ENCODE measurements around the gene RXYLT1. TPM values are rescaled to one million over a fixed set of nuclear protein-coding genes. Genes with fewer than 3 reads are reported as not detected.
A peak's percentile ranks its signal among the peaks of the same experiment; 100 is the strongest.

RXYLT1 gene
- total RNA-seq, 3 donors from 2014 or later (not counting 1 experiment from before 2014, with no cell fraction given), result 5.8 to 10.6 (median 7.0) TPM

DNA sequence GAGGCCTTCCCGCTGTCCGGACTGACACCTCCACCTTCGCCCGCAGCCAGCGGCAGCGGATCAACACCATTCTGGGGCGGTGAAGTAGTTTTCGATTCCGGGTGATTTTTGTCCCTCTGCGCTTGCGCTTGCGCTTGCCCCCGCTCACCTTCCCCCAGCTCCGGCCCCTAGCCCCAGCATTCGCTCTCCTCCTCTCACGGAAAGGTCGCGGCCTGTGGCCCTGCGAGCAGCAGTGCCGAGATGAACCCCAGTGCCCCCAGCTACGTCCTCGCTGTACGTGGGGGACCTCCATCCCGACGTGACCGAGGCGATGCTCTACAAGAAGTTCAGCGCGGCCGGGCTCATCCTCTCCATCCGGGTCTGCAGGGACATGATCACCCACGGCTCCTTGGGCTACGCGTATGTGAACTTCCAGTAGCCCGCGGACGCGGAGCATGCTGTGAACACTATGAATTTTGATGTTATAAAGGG lies 42.1 kb downstream of the RXYLT1 start:
- Histone ChIP-seq H3K4me1 (ENCODE audit: control insufficient read depth, insufficient read depth, low read length) (no peaks in the 10 kb centered on the region), H3K27ac (ENCODE audit: low read length) (no peak overlapping the region), H3K27me3 (ENCODE audit: control insufficient read depth, insufficient read depth, low read length) (no peaks in the 10 kb centered on the region), H3K9me3 (ENCODE audit: control insufficient read depth, insufficient read depth, low read length) (no peaks in the 10 kb centered on the region), H3K36me3 (ENCODE audit: control insufficient read depth, insufficient read depth, low read length) (no peaks in the 10 kb centered on the region), H3K4me3 (ENCODE audit: low read length) (peak overlapping the region; percentile 26)
- TF ChIP-seq, protein P1, sequence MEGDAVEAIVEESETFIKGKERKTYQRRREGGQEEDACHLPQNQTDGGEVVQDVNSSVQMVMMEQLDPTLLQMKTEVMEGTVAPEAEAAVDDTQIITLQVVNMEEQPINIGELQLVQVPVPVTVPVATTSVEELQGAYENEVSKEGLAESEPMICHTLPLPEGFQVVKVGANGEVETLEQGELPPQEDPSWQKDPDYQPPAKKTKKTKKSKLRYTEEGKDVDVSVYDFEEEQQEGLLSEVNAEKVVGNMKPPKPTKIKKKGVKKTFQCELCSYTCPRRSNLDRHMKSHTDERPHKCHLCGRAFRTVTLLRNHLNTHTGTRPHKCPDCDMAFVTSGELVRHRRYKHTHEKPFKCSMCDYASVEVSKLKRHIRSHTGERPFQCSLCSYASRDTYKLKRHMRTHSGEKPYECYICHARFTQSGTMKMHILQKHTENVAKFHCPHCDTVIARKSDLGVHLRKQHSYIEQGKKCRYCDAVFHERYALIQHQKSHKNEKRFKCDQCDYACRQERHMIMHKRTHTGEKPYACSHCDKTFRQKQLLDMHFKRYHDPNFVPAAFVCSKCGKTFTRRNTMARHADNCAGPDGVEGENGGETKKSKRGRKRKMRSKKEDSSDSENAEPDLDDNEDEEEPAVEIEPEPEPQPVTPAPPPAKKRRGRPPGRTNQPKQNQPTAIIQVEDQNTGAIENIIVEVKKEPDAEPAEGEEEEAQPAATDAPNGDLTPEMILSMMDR (IDR thresholded peaks at IDR 0.05), result no peak
- intact Hi-C loops (cut with micrococcal nuclease), result no loop called here
- Mint-ChIP-seq H3K4me1 (peaks cover 9% of the 10 kb centered on the region in 2 donors), H3K4me3 (peak overlapping the region; percentile 88), H3K36me3 (no peaks in the 10 kb centered on the region), H3K27me3 (ENCODE audit: low read depth in 2 of 2) (peaks cover 14 to 22% of the 10 kb centered on the region in 2 donors), H3K9me3 (peaks cover 0 to 2% of the 10 kb centered on the region in 2 donors), H3K27ac (peak overlapping the region in 1 of 2 donors; percentile 79)
- ATAC-seq (peak in 2 of 3 donors; percentile 17 to 55), DNase-seq (peak in 1 of 2 donors; percentile 6)
- 33% methylated on average over 38 of the region's 38 CpGs for WGBS (ENCODE audit: insufficient coverage)

DNA sequence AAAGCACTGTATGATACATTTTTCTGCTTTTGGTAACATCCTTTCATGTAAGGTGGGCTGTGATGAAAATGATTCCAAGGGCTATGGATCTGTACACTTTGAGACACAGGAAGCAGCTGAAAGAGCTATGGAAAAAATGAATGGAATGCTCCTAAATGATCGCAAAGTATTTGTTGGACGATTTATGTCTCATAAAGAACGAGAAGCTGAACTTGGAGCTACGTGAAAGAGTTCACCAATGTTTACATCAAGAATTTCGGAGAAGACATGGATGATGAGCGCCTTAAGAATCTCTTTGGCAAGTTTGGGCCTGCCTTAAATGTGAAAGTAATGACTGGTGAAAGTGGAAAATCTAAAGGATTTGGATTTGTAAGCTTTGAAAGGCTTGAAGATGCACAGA lies 42.6 kb downstream of the RXYLT1 start:
- 96% methylated on average over 6 of the region's 6 CpGs for WGBS (ENCODE audit: insufficient coverage)
- intact Hi-C loops (cut with micrococcal nuclease), result no loop called here
- H3K4me3 Mint-ChIP-seq, result peak overlapping the region; percentile 88
- no peak for DNase-seq
- no peaks in the 10 kb centered on the region for H3K9me3 ChIP-seq (ENCODE audit: control insufficient read depth, insufficient read depth, low read length)
- no peaks in the 10 kb centered on the region for H3K36me3 Mint-ChIP-seq
- TF ChIP-seq, protein P1 (IDR thresholded peaks at IDR 0.05), result no peak
- H3K36me3 ChIP-seq (ENCODE audit: control insufficient read depth, insufficient read depth, low read length), result no peaks in the 10 kb centered on the region
- no peaks in the 10 kb centered on the region for H3K27me3 ChIP-seq (ENCODE audit: control insufficient read depth, insufficient read depth, low read length)
- peak overlapping the region in 1 of 2 donors; percentile 79 for H3K27ac Mint-ChIP-seq
- peaks cover 9% of the 10 kb centered on the region in 2 donors for H3K4me1 Mint-ChIP-seq
- H3K27me3 Mint-ChIP-seq (ENCODE audit: low read depth in 2 of 2), result peaks cover 14 to 22% of the 10 kb centered on the region in 2 donors
- H3K4me1 ChIP-seq (ENCODE audit: control insufficient read depth, insufficient read depth, low read length), result no peaks in the 10 kb centered on the region
- peaks cover 0 to 2% of the 10 kb centered on the region in 2 donors for H3K9me3 Mint-ChIP-seq
- no peak overlapping the region for H3K27ac ChIP-seq (ENCODE audit: low read length)
- ATAC-seq, result no peak
- no peak overlapping the region for H3K4me3 ChIP-seq (ENCODE audit: low read length)

DNA sequence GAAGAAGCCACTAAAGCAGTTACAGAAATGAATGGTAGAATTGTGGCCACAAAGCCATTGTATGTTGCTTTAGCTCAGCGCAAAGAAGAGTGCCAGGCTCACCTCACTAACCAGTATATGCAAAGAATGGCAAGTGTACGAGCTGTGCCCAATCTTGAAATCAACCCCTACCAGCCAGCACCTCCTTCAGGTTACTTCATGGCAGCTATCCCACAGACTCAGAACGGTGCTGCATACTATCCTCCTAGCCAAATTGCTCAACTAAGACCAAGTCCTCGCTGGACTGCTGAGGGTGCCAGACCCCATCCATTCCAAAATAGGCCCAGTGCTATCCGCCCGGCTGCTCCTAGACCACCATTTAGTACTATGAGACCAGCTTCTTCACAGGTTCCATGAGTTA lies 43.3 kb downstream of the RXYLT1 start:
- WGBS (ENCODE audit: insufficient coverage), result 93% methylated on average over 6 of the region's 6 CpGs
- H3K4me1 ChIP-seq (ENCODE audit: control insufficient read depth, insufficient read depth, low read length), result no peaks in the 10 kb centered on the region
- Mint-ChIP-seq H3K36me3 (no peaks in the 10 kb centered on the region), H3K4me1 (peaks cover 9% of the 10 kb centered on the region in 2 donors), H3K4me3 (no peak overlapping the region), H3K27ac (no peak overlapping the region), H3K9me3 (peaks cover 0 to 2% of the 10 kb centered on the region in 2 donors), H3K27me3 (ENCODE audit: low read depth in 2 of 2) (peaks cover 14 to 22% of the 10 kb centered on the region in 2 donors)
- H3K4me3 ChIP-seq (ENCODE audit: low read length), result no peak overlapping the region
- H3K36me3 ChIP-seq (ENCODE audit: control insufficient read depth, insufficient read depth, low read length), result no peaks in the 10 kb centered on the region
- H3K27me3 ChIP-seq (ENCODE audit: control insufficient read depth, insufficient read depth, low read length), result no peaks in the 10 kb centered on the region
- intact Hi-C loops (cut with micrococcal nuclease), result no loop called here
- DNase-seq (no peak), ATAC-seq (peak in 1 of 3 donors; percentile 39)
- no peaks in the 10 kb centered on the region for H3K9me3 ChIP-seq (ENCODE audit: control insufficient read depth, insufficient read depth, low read length)
- H3K27ac ChIP-seq (ENCODE audit: low read length), result no peak overlapping the region
- TF ChIP-seq, protein P1 (IDR thresholded peaks at IDR 0.05), result no peak
